Measurements from ENCODE around the gene ITGB8. TPM values are rescaled to one million over a fixed set of nuclear protein-coding genes. Genes with fewer than 3 reads are reported as not detected.

Gene ITGB8
- polyA plus RNA-seq, 1 donor from 2014 or later = 12.2 TPM

DNA sequence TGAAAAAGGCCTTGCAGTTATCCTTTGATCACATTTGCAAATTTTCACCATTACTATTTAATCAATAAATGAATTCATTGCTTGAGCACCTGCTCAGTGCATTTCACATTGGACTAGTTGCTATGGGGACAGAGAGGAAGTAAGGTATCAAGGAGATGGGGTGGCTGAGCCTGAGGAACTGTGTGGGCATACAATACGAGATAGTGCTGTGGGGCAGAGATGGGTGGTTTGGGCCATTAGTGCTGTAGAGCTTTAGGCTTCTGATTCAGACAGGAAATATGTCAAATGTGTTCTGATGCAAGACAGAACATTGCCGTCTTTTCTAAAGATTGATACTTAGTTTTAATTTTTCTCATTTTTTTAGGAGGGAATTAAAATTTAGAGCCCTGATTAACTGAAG, 13.2 kb downstream of the ITGB8 start:
- no peak overlapping the region for H3K27ac ChIP-seq (ENCODE audit: low read length)
- H3K36me3 ChIP-seq (ENCODE audit: insufficient read depth, low read length) = no peaks in the 10 kb centered on the region
- no peak overlapping the region for H3K4me2 ChIP-seq (ENCODE audit: low read length)
- no peak overlapping the region for H3K9ac ChIP-seq (ENCODE audit: low read length)
- H3K79me2 ChIP-seq (replicated peaks; ENCODE audit: insufficient read depth, low read length) = peaks cover 24% of the 10 kb centered on the region
- H3K9me3 ChIP-seq (ENCODE audit: low read length) = no peaks in the 10 kb centered on the region
- H3F3A ChIP-seq (ENCODE audit: insufficient read depth, low read length, poor library complexity, severe bottlenecking) = no peaks in the 10 kb centered on the region
- no peak for TF ChIP-seq TAF1 (IDR thresholded peaks at IDR 0.05; ENCODE audit: low read depth)
- no peak for TF ChIP-seq POLR2AphosphoS5 (IDR thresholded peaks at IDR 0.05)
- H4K20me1 ChIP-seq (ENCODE audit: insufficient read depth) = no peaks in the 10 kb centered on the region
- H2AFZ ChIP-seq (ENCODE audit: low read depth, low read length) = no peak overlapping the region
- H3K4me3 ChIP-seq (ENCODE audit: low read length) = no peak overlapping the region
- H3K9me2 ChIP-seq (ENCODE audit: insufficient read depth, low read length) = no peaks in the 10 kb centered on the region
- H3K27me3 ChIP-seq (ENCODE audit: insufficient read depth, low read depth, low read length) = no peaks in the 10 kb centered on the region

- Histone ChIP-seq H3K4me2 (ENCODE audit: low read length) (no peak overlapping the region), H3K9me3 (ENCODE audit: low read length) (no peaks in the 10 kb centered on the region), H3K36me3 (ENCODE audit: insufficient read depth, low read length) (no peaks in the 10 kb centered on the region), H3K4me3 (ENCODE audit: low read length) (no peak overlapping the region), H3K9ac (ENCODE audit: low read length) (no peak overlapping the region), H3K27me3 (ENCODE audit: insufficient read depth, low read depth, low read length) (no peaks in the 10 kb centered on the region), H3K9me2 (ENCODE audit: insufficient read depth, low read length) (no peaks in the 10 kb centered on the region), H3K79me2 (replicated peaks; ENCODE audit: insufficient read depth, low read length) (peaks cover 24% of the 10 kb centered on the region), H2AFZ (ENCODE audit: low read depth, low read length) (no peak overlapping the region), H3K27ac (ENCODE audit: low read length) (no peak overlapping the region), H4K20me1 (ENCODE audit: insufficient read depth) (no peaks in the 10 kb centered on the region), H3F3A (ENCODE audit: insufficient read depth, low read length, poor library complexity, severe bottlenecking) (no peaks in the 10 kb centered on the region)
- TF ChIP-seq, protein P1, sequence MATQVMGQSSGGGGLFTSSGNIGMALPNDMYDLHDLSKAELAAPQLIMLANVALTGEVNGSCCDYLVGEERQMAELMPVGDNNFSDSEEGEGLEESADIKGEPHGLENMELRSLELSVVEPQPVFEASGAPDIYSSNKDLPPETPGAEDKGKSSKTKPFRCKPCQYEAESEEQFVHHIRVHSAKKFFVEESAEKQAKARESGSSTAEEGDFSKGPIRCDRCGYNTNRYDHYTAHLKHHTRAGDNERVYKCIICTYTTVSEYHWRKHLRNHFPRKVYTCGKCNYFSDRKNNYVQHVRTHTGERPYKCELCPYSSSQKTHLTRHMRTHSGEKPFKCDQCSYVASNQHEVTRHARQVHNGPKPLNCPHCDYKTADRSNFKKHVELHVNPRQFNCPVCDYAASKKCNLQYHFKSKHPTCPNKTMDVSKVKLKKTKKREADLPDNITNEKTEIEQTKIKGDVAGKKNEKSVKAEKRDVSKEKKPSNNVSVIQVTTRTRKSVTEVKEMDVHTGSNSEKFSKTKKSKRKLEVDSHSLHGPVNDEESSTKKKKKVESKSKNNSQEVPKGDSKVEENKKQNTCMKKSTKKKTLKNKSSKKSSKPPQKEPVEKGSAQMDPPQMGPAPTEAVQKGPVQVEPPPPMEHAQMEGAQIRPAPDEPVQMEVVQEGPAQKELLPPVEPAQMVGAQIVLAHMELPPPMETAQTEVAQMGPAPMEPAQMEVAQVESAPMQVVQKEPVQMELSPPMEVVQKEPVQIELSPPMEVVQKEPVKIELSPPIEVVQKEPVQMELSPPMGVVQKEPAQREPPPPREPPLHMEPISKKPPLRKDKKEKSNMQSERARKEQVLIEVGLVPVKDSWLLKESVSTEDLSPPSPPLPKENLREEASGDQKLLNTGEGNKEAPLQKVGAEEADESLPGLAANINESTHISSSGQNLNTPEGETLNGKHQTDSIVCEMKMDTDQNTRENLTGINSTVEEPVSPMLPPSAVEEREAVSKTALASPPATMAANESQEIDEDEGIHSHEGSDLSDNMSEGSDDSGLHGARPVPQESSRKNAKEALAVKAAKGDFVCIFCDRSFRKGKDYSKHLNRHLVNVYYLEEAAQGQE (IDR thresholded peaks at IDR 0.05; ENCODE audit: borderline replicate concordance) = no peak
- TF ChIP-seq MXI1 (conservative IDR thresholded peaks at IDR 0.05; ENCODE audit: poor library complexity, severe bottlenecking) (no peak), EZH2 (IDR thresholded peaks at IDR 0.05; ENCODE audit: borderline replicate concordance, insufficient read depth, low read length, poor library complexity, severe bottlenecking) (no peak), POLR2AphosphoS5 (IDR thresholded peaks at IDR 0.05) (no peak), TAF1 (IDR thresholded peaks at IDR 0.05; ENCODE audit: low read depth) (no peak), SMC3 (conservative IDR thresholded peaks at IDR 0.05; ENCODE audit: poor library complexity) (no peak), RAD21 (conservative IDR thresholded peaks at IDR 0.05) (no peak), EP300 (conservative IDR thresholded peaks at IDR 0.05; ENCODE audit: poor library complexity, severe bottlenecking) (no peak)
- TF ChIP-seq, protein P2, sequence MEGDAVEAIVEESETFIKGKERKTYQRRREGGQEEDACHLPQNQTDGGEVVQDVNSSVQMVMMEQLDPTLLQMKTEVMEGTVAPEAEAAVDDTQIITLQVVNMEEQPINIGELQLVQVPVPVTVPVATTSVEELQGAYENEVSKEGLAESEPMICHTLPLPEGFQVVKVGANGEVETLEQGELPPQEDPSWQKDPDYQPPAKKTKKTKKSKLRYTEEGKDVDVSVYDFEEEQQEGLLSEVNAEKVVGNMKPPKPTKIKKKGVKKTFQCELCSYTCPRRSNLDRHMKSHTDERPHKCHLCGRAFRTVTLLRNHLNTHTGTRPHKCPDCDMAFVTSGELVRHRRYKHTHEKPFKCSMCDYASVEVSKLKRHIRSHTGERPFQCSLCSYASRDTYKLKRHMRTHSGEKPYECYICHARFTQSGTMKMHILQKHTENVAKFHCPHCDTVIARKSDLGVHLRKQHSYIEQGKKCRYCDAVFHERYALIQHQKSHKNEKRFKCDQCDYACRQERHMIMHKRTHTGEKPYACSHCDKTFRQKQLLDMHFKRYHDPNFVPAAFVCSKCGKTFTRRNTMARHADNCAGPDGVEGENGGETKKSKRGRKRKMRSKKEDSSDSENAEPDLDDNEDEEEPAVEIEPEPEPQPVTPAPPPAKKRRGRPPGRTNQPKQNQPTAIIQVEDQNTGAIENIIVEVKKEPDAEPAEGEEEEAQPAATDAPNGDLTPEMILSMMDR (IDR thresholded peaks at IDR 0.05; ENCODE audit: poor library complexity, severe bottlenecking) = no peak
These were observed 13.7 kb downstream of the ITGB8 start for GRCh38 chr7:20344396-20344795.

- Histone ChIP-seq H3K79me2 (replicated peaks; ENCODE audit: insufficient read depth, low read length) (peaks cover 19% of the 10 kb centered on the region), H3K27ac (ENCODE audit: low read length) (no peak overlapping the region), H3K36me3 (ENCODE audit: insufficient read depth, low read length) (no peaks in the 10 kb centered on the region)
These were observed 15.9 kb downstream of the ITGB8 start for GRCh38 chr7:20346577-20346976.

More at GRCh38 chr7:20346577-20346976, 15.9 kb downstream of the ITGB8 start:
- Histone ChIP-seq H3K4me2 (ENCODE audit: low read length) (no peak overlapping the region), H3K9ac (ENCODE audit: low read length) (no peak overlapping the region), H4K20me1 (ENCODE audit: insufficient read depth) (no peaks in the 10 kb centered on the region), H2AFZ (ENCODE audit: low read depth, low read length) (no peak overlapping the region), H3K9me3 (ENCODE audit: low read length) (no peaks in the 10 kb centered on the region), H3K9me2 (ENCODE audit: insufficient read depth, low read length) (no peaks in the 10 kb centered on the region), H3K4me3 (ENCODE audit: low read length) (no peak overlapping the region), H3F3A (ENCODE audit: insufficient read depth, low read length, poor library complexity, severe bottlenecking) (no peaks in the 10 kb centered on the region), H3K27me3 (ENCODE audit: insufficient read depth, low read depth, low read length) (no peaks in the 10 kb centered on the region)
- TF ChIP-seq EZH2 (IDR thresholded peaks at IDR 0.05; ENCODE audit: borderline replicate concordance, insufficient read depth, low read length, poor library complexity, severe bottlenecking) (no peak), RAD21 (conservative IDR thresholded peaks at IDR 0.05) (no peak), POLR2AphosphoS5 (IDR thresholded peaks at IDR 0.05) (no peak), MXI1 (conservative IDR thresholded peaks at IDR 0.05; ENCODE audit: poor library complexity, severe bottlenecking) (no peak), TAF1 (IDR thresholded peaks at IDR 0.05; ENCODE audit: low read depth) (no peak), EP300 (conservative IDR thresholded peaks at IDR 0.05; ENCODE audit: poor library complexity, severe bottlenecking) (no peak), SMC3 (conservative IDR thresholded peaks at IDR 0.05; ENCODE audit: poor library complexity) (no peak)
- TF ChIP-seq, protein P1 (IDR thresholded peaks at IDR 0.05; ENCODE audit: borderline replicate concordance) = no peak
- TF ChIP-seq, protein P2 (IDR thresholded peaks at IDR 0.05; ENCODE audit: poor library complexity, severe bottlenecking) = no peak
